IPS-NIHi7 (cell line): Measurements from ENCODE around the gene AGK.
A peak's percentile ranks its signal among the peaks of the same experiment; 100 is the strongest.

ENCODE experiments used
- DNase-seq: peaks from one replicate; pipeline ENCODE4 v3.0.0; 2012; ENCODE audit warnings: mixed read lengths; ENCODE audit errors: extremely low spot score

The AGK gene

GRCh38 chr7:141586878-141587277 is 35.7 kb downstream of the AGK start:
- DNase-seq: no peak

GRCh38 chr7:141587304-141587703 is 36.1 kb downstream of the AGK start:
- no peak for DNase-seq

DNA sequence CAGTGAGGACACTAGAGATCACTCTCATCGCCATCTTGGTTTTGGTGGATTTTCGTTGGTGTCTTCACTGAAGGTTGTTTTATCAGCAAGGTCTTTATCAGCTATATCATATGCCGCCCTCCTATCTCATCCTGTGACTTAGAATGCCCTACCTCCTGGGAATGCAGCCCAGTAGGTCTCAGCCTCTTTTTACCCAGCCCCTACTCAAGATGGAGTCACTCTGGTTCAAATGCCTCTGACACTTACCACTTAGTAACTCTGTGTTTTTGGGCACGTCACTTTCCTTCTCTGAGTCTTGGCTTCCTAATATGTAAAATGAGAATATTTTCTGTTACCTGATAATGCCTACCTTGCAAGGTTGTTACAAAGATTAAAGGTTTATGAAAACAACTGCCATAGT is 37.7 kb downstream of the AGK start:
- no peak for DNase-seq

- no peak for DNase-seq
Observed at GRCh38 chr7:141590071-141590470, 38.9 kb downstream of the AGK start.

GRCh38 chr7:141590666-141591065 is 39.5 kb downstream of the AGK start:
- DNase-seq: no peak

DNA sequence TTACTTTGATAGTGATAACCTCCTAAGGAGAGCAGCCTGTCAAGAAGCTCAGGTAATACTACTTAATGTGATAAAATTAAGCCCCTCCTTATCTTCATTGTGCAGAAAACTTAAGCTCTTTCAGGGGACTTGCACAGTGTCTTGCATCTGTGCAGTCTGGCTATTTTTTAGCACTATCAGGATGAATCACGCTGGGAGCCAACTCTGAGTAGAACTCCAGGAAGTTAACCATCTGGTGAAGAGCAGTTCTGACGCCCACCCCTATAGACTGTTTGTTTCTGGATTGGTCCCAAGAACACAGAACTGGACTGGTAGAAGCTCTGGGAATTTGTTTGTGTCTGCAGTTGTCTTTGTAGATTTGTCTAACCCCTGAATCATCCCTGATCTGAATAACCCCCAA is 41.9 kb downstream of the AGK start:
- no peak for DNase-seq

GRCh38 chr7:141597966-141598365 is 46.8 kb downstream of the AGK start:
- DNase-seq: no peak

GRCh38 chr7:141598408-141598807 is 47.2 kb downstream of the AGK start:
- DNase-seq: no peak

DNA sequence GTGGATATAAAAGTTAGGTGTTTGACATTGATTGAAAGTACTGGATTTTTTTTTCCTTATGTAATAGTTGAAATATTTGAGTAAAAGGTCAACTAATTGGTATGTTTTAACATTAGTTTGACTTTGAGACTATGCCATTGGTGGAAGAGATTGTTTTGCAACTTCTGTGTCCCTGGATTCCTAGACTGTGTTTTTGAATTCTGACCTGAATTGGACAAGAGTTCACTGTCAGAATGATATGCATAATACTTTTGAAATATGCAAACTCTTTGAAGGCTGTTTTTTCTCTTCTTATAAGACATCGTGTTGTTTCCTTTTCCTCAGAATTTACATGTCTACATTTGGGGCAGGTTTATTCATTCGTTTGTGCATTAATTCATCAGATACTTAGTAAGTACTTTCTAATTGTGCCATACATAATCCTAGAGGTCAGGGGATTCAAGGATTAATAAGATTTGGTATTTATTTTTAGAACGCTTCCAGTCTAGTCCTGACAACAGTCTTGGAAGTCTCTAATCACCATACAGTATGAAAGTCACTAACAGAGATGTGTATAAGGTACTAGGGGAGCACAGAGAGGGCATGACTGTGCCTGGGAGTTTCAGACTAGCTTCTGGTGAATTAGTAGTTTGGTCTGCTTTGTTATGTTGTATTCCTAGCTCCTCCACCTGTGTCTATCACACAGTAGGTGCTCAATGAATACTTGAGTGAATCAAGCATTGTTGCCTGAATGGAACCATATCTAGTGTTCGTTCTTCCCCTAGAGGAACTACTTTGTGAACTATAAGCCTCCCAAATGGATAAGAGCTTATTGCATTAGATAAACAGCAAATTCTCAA is 49.2 kb downstream of the AGK start:
- no peak for DNase-seq

- DNase-seq: peak; percentile 20
Observed at GRCh38 chr7:141609576-141609975, 58.4 kb downstream of the AGK start.

DNA sequence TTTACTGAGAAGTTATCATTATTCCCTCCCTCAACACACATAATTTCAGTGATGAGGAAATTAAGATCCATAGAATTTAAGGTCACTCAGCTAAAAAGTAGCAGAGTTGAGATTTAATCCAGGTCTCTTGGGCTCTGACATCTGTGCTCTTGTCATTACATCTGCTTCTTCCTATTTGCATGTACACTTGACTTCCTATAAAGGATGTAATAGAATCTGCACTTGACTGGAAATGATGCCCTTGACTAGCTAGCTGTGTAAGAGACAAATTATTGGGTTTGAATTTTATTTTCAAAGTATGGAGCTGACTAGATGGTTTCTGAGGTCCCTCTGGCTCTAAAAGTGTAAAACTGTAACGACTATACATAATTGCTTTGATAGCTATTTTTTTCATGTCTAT is 59.5 kb downstream of the AGK start:
- no peak for DNase-seq

- no peak for DNase-seq
Observed at GRCh38 chr7:141612861-141613260, 61.7 kb downstream of the AGK start.

GRCh38 chr7:141617280-141617679 is 66.1 kb downstream of the AGK start:
- DNase-seq: no peak

DNA sequence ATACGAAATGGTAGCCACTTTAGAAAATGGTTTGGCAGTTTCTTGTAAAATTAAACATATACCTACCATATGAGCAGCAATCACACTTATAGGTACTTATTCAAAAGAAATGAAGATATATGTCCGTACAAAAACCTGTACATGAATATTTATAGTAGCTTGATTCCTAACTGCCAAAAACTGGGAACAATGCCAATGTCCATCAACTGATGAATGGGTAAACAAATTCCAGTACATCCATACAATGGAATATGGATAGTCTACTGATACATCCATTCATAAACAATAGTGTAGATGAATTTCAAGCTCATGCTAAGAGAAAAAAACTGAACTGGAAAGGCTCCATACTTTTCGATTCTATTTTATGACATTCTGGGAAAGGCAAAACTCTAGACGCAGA is 68.5 kb downstream of the AGK start:
- DNase-seq: no peak

- no peak for DNase-seq
Observed at GRCh38 chr7:141624763-141625162, 73.6 kb downstream of the AGK start.

DNA sequence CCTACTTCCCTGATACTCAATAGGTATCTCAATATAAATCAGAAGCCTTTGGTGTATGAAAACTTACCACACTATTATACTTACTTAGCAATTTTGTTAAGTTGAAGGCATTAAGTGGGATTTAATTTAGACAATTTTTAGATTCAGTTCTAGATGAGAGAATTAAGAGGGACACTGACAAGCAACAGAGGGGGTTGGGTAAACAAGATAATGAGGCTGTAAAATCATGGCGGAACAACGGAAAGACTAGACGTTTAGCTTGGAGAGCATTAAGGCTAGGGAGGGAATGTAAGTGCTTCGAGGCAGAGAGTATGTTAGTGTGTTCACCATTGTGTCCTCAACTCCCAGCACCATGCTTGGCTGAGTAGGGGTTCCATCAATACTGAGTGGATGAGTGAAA is 79.4 kb downstream of the AGK start:
- DNase-seq: no peak

GRCh38 chr7:141631525-141631924 is 80.3 kb downstream of the AGK start:
- DNase-seq: no peak

- DNase-seq: no peak
Observed at GRCh38 chr7:141634065-141634464, 82.9 kb downstream of the AGK start.

GRCh38 chr7:141636053-141636452 is 84.8 kb downstream of the AGK start:
- DNase-seq: no peak

GRCh38 chr7:141640239-141640840 is 89.1 kb downstream of the AGK start:
- DNase-seq: no peak

- DNase-seq: no peak
Observed at GRCh38 chr7:141641876-141642275, 90.7 kb downstream of the AGK start.

GRCh38 chr7:141645188-141645587 is 94.0 kb downstream of the AGK start:
- no peak for DNase-seq

- no peak for DNase-seq
Observed at GRCh38 chr7:141646826-141647480, 95.7 kb downstream of the AGK start.
